CD4-positive, alpha-beta T cell treated with Interleukin-6 at 100 ng/mL for 8 hours (primary cell): Measurements from ENCODE around the gene CACNB2.

Source experiments
- DNase-seq: peaks from one replicate; pipeline ENCODE4 v3.0.0-alpha.2; 2020; ENCODE audit warnings: mixed read lengths, low spot score

Gene CACNB2

GRCh38 chr10:18230794-18231193 lies 90.6 kb downstream of the CACNB2 start:
- DNase-seq = no peak

GRCh38 chr10:18231480-18231879 lies 91.3 kb downstream of the CACNB2 start:
- DNase-seq = no peak

- no peak for DNase-seq
Measured at GRCh38 chr10:18233775-18234174, 93.6 kb downstream of the CACNB2 start.

- DNase-seq = no peak
Measured at GRCh38 chr10:18235477-18235876, 95.3 kb downstream of the CACNB2 start.

GRCh38 chr10:18236756-18237155 lies 96.5 kb downstream of the CACNB2 start:
- DNase-seq = no peak

GRCh38 chr10:18238870-18239485 lies 98.8 kb downstream of the CACNB2 start:
- no peak for DNase-seq

GRCh38 chr10:18240185-18240882 lies 100.1 kb downstream of the CACNB2 start:
- DNase-seq = no peak

GRCh38 chr10:18246967-18247366 lies 106.7 kb downstream of the CACNB2 start:
- no peak for DNase-seq

GRCh38 chr10:18252086-18252485 lies 111.9 kb downstream of the CACNB2 start:
- DNase-seq = no peak

GRCh38 chr10:18254086-18254485 lies 113.9 kb downstream of the CACNB2 start:
- DNase-seq = no peak

- no peak for DNase-seq
Measured at GRCh38 chr10:18254692-18255091, 114.5 kb downstream of the CACNB2 start.

GRCh38 chr10:18260310-18260922 lies 120.2 kb downstream of the CACNB2 start:
- DNase-seq = no peak

GRCh38 chr10:18261063-18261610 lies 120.9 kb downstream of the CACNB2 start:
- DNase-seq = no peak

- DNase-seq = no peak
Measured at GRCh38 chr10:18261768-18262231, 121.6 kb downstream of the CACNB2 start.

- DNase-seq = no peak
Measured at GRCh38 chr10:18264466-18265050, 124.3 kb downstream of the CACNB2 start.

GRCh38 chr10:18268005-18268404 lies 127.8 kb downstream of the CACNB2 start:
- no peak for DNase-seq

GRCh38 chr10:18271491-18271890 lies 131.3 kb downstream of the CACNB2 start:
- no peak for DNase-seq

- DNase-seq = no peak
Measured at GRCh38 chr10:18273039-18273438, 132.8 kb downstream of the CACNB2 start.

- DNase-seq = no peak
Measured at GRCh38 chr10:18278181-18278580, 138.0 kb downstream of the CACNB2 start.

GRCh38 chr10:18279173-18279572 lies 138.9 kb downstream of the CACNB2 start:
- no peak for DNase-seq

- no peak for DNase-seq
Measured at GRCh38 chr10:18282094-18282493, 141.9 kb downstream of the CACNB2 start.

- no peak for DNase-seq
Measured at GRCh38 chr10:18290651-18291313, 150.6 kb downstream of the CACNB2 start.
